GM15510 (cell line): ENCODE data around the gene ARHGAP12.

Source experiments
- POLR2A ChIP-seq: IDR thresholded peaks from 3 replicates; pipeline ENCODE4 v1.6.1; 2011; ENCODE audit warnings: borderline replicate concordance; ENCODE audit not compliant: insufficient read length; ENCODE audit errors: extremely low read depth

The ARHGAP12 gene

GRCh38 chr10:31762316-31762715, 166.3 kb downstream of the ARHGAP12 start:
- no peak for TF ChIP-seq POLR2A

GRCh38 chr10:31761156-31761555, 167.5 kb downstream of the ARHGAP12 start:
- TF ChIP-seq POLR2A, result no peak

GRCh38 chr10:31760674-31761081, 168.0 kb downstream of the ARHGAP12 start:
- TF ChIP-seq POLR2A, result no peak

DNA sequence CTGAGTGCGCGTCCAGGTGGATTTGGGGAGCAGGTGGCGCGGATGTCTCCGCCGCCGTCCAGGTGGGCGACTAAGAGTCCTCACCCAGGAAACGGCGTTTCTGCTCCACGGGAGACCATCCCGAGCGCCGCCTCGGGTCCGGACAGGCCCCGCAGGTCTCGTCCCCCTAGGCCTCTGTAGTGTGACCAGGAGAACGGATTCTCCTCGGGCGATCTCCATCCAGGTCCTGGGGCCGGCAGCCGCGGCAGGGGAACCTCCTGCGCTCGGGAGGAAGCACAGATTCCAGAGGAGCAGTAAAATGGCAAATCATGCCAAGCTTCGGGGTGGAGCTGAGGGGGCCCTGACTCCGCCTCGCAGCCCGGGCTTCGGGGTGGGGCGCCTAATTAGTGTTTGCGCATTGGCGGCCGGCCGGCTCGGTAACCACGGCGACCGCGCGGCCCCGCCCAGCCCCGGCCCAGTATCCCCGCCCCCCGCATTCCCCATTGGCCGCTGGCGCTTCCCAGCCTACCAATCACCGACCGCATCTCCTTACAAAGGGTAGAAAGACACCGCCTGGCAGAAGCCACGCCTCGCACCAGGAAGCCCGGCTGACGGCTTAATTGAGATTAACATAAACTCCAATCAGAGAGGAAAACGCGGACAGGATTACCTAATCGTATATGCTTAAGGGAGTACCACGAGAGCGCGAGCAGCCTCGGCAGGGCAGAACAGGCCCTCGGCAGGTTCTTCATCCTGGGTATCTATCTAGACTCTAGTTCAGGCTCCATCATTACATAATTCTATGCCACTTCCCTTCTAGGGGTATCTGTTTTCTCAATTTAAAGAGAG, 168.6 kb downstream of the ARHGAP12 start:
- peak; percentile 60 for TF ChIP-seq POLR2A

DNA sequence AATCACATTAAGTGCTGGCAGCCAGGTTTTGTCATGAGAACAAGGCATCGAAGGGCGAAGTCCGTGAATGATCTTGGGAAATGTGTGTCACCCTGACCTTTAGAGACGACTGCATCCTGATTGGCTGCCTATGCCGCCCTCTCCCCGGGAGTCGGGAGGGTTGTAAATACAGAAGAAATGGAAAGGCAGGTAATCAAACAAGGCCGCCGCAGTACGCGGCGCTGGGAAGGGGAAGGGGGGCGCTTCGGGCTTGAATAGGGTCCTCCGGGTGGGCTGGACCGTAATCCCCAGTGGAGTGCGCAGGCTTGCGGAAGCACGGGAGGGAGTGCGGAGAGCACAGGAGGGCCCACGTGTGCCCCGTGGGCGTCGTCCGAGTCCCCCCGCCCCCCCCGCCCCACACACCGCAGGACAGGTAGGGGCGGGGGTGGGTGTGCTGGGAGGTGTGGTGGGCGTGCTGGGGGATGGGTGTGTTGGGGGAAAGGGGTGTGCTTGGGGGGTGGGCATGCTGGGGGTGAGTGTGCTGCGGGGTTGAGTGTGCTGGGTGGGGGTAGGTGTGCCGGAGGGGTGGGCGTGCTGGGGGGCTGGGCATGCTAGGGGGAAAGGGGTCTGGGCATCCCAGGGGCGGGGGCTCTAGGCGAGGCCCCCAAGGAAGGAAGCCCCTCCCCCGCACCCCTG, 169.4 kb downstream of the ARHGAP12 start:
- TF ChIP-seq POLR2A, result no peak

DNA sequence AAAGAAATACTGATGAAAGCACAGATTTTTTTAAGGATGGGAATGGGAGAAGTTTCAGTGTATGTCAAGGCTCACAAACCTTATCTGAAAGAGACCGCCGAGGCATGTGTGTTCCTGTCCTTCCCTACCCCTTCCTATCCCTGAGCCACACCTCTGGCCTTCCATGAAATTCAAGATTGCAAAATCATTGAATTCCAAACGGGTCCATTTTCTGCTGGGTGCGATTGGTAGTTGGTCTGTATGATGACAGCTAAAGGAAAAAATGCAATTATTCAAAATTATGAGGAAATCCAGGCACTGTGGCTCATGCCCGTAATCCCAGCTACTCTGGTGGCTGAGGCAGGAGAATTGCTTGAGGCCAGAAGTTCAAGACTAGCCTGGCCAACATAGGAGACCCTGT, 170.1 kb downstream of the ARHGAP12 start:
- TF ChIP-seq POLR2A, result no peak

DNA sequence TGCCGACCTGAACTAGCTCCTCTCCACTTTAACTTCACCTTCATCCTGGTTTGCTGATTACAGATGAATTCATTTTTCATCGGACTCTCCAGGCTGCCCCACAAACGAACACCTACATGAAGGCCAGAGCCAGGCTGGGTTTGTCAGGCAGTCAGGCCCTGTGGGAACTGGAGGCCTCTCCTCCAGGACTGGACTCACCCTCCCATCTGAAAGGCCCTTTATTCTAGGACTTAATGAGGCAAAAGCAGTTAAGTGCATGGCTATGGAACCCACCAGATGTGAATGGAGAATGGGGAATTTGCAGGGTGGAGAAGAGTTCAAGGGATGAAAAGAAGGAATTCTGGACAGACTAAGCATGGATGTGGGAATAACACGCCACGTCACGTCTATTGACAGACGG, 170.8 kb downstream of the ARHGAP12 start:
- TF ChIP-seq POLR2A, result no peak

DNA sequence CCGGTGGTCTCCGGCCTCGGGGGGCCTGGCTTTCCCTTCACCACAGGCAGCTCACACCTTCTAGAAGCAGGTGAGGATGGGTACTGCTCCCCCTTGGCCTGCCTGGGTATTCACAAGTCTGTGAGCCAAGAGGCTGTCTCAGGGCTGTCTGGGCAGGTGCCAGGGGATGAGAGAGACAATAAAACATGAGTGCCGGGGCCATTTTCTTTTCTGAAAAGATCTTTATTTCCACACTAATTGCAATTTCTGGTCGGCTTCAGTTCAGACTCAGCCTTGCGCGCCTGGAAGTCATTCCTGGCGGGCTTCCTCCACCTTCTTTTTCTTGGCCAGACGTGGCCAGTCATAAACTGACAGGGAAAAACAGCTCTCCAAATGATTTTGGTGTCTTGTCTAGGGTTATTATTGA, 171.2 kb downstream of the ARHGAP12 start:
- no peak for TF ChIP-seq POLR2A

DNA sequence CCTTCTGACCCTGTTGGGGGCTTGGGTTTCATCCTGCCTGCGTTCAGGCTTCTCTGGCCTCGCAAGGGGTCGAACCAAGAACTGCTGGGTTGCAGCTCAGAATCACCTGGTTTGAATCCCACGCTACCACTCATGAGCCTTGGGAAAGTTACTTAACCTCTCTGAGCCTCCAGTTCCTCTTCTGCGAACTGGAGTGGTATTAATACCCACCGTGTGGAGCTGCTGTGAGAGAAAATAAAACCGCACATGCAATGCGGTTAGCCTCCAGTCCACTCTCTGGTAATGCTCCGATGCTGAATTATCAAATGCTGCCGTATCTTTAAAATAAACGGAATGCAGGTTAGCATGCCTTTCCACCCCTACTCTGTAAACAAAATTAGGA, 171.9 kb downstream of the ARHGAP12 start:
- no peak for TF ChIP-seq POLR2A

- TF ChIP-seq POLR2A, result no peak
Measured at GRCh38 chr10:31756101-31756728, 172.4 kb downstream of the ARHGAP12 start.
